ENCODE results near the gene FSD1. TPM values are rescaled to one million over a fixed set of nuclear protein-coding genes. Genes with fewer than 3 reads are reported as not detected.
A peak's percentile ranks its signal among the peaks of the same experiment; 100 is the strongest.

FSD1 gene
- total and polyA plus RNA-seq, 2 experiments from 2014 or later, result 5.8 TPM

- H3F3A ChIP-seq (ENCODE audit: insufficient read depth), result peaks cover 31% of the 10 kb centered on the region
- H2AFZ ChIP-seq, result no peak overlapping the region
- H3K27me3 ChIP-seq (replicated peaks; ENCODE audit: insufficient read depth), result no peaks in the 10 kb centered on the region
- peaks cover 88% of the 10 kb centered on the region for H3K79me2 ChIP-seq (ENCODE audit: insufficient read depth)
- H3K27ac ChIP-seq, result peak overlapping the region; percentile 46; the same call in 1 of the 2 replicates
- H3K4me2 ChIP-seq (ENCODE audit: unreplicated experiment), result no peak overlapping the region
- peaks cover 10% of the 10 kb centered on the region; the same call in 1 of the 2 replicates for H3K36me3 ChIP-seq (ENCODE audit: low read depth)
- H3K9ac ChIP-seq, result 0 out of 2 replicates have a peak overlapping the region, but pooled peaks have one; percentile 49
- no peaks in the 10 kb centered on the region for H4K20me1 ChIP-seq (ENCODE audit: insufficient read depth)
- in situ Hi-C loops (cut with MboI), result no loop called here
- DNase-seq, result no peak
- no peaks in the 10 kb centered on the region for H3K9me2 ChIP-seq (ENCODE audit: insufficient read depth)
- H3K4me3 ChIP-seq, result no peak overlapping the region
- no peaks in the 10 kb centered on the region for H3K9me3 ChIP-seq (ENCODE audit: low read depth)
- 77 to 79% methylated on average over 20 of the region's 21 CpGs for WGBS, 2 experiments (ENCODE audit: low coverage in 1 of 2, low lambda C conversion rate in 2 of 2, missing lambda C conversion rate in 2 of 2)
- TF ChIP-seq EZH2 (IDR thresholded peaks at IDR 0.05; ENCODE audit: insufficient read depth, poor library complexity, severe bottlenecking) (no peak), EZH2phosphoT487 (IDR thresholded peaks at IDR 0.05; ENCODE audit: insufficient read depth, low read depth) (no peak)
- peaks cover 62% of the 10 kb centered on the region for H3K4me1 ChIP-seq (ENCODE audit: insufficient read depth)
Observed at GRCh38 chr19:4369888-4370260, 65.5 kb downstream of the FSD1 start.

- H3K27ac ChIP-seq, result peak overlapping the region; percentile 97
- no peak overlapping the region for H3K4me3 ChIP-seq
- peaks cover 37% of the 10 kb centered on the region for H3F3A ChIP-seq (ENCODE audit: insufficient read depth)
- H3K79me2 ChIP-seq (ENCODE audit: insufficient read depth), result peaks cover 88% of the 10 kb centered on the region
- in situ Hi-C loops (cut with MboI), result no loop called here
- no peaks in the 10 kb centered on the region for H4K20me1 ChIP-seq (ENCODE audit: insufficient read depth)
- no peak overlapping the region for H2AFZ ChIP-seq
- no peaks in the 10 kb centered on the region for H3K27me3 ChIP-seq (replicated peaks; ENCODE audit: insufficient read depth)
- TF ChIP-seq EZH2 (IDR thresholded peaks at IDR 0.05; ENCODE audit: insufficient read depth, poor library complexity, severe bottlenecking) (no peak), EZH2phosphoT487 (IDR thresholded peaks at IDR 0.05; ENCODE audit: insufficient read depth, low read depth) (no peak)
- DNase-seq, result no peak
- no peaks in the 10 kb centered on the region for H3K9me3 ChIP-seq (ENCODE audit: low read depth)
- peak overlapping the region; percentile 6; the same call in 1 of the 2 replicates for H3K9ac ChIP-seq
- WGBS, 2 experiments (ENCODE audit: low coverage in 1 of 2, low lambda C conversion rate in 2 of 2, missing lambda C conversion rate in 2 of 2), result 79 to 80% methylated on average over 15 of the region's 15 CpGs
- H3K4me1 ChIP-seq (ENCODE audit: insufficient read depth), result peaks cover 69% of the 10 kb centered on the region
- no peaks in the 10 kb centered on the region for H3K9me2 ChIP-seq (ENCODE audit: insufficient read depth)
- H3K36me3 ChIP-seq (ENCODE audit: low read depth), result peaks cover 5% of the 10 kb centered on the region; the same call in 1 of the 2 replicates
- H3K4me2 ChIP-seq (ENCODE audit: unreplicated experiment), result no peak overlapping the region
Observed at GRCh38 chr19:4370418-4371041, 66.1 kb downstream of the FSD1 start.

GRCh38 chr19:4371247-4372164 is 67.1 kb downstream of the FSD1 start:
- no peaks in the 10 kb centered on the region for H3K9me2 ChIP-seq (ENCODE audit: insufficient read depth)
- DNase-seq, result no peak
- H3K9ac ChIP-seq, result peak overlapping the region; percentile 6; the same call in 1 of the 2 replicates
- peak overlapping the region; percentile 97 for H3K27ac ChIP-seq
- no peaks in the 10 kb centered on the region for H4K20me1 ChIP-seq (ENCODE audit: insufficient read depth)
- 77 to 78% methylated on average over 29 to 31 of the region's 31 CpGs for WGBS, 2 experiments (ENCODE audit: low coverage in 1 of 2, low lambda C conversion rate in 2 of 2, missing lambda C conversion rate in 2 of 2)
- H3K4me2 ChIP-seq (ENCODE audit: unreplicated experiment), result no peak overlapping the region
- no peaks in the 10 kb centered on the region for H3K27me3 ChIP-seq (replicated peaks; ENCODE audit: insufficient read depth)
- H3K4me3 ChIP-seq, result no peak overlapping the region
- no peaks in the 10 kb centered on the region for H3K36me3 ChIP-seq (ENCODE audit: low read depth)
- H3K9me3 ChIP-seq (ENCODE audit: low read depth), result no peaks in the 10 kb centered on the region
- in situ Hi-C loops (cut with MboI), result no loop called here
- no peak for TF ChIP-seq EZH2 (IDR thresholded peaks at IDR 0.05; ENCODE audit: insufficient read depth, poor library complexity, severe bottlenecking)
- TF ChIP-seq EZH2phosphoT487 (IDR thresholded peaks at IDR 0.05; ENCODE audit: insufficient read depth, low read depth), result no peak
- peaks cover 88% of the 10 kb centered on the region for H3K79me2 ChIP-seq (ENCODE audit: insufficient read depth)
- H3F3A ChIP-seq (ENCODE audit: insufficient read depth), result peaks cover 47% of the 10 kb centered on the region
- no peak overlapping the region for H2AFZ ChIP-seq
- peaks cover 79% of the 10 kb centered on the region for H3K4me1 ChIP-seq (ENCODE audit: insufficient read depth)

- H3K27ac ChIP-seq, result peak overlapping the region; percentile 97
- in situ Hi-C loops (cut with MboI), result no loop called here
- 87 to 90% methylated on average over 21 to 22 of the region's 22 CpGs for WGBS, 2 experiments (ENCODE audit: low coverage in 1 of 2, low lambda C conversion rate in 2 of 2, missing lambda C conversion rate in 2 of 2)
- H3K9me3 ChIP-seq (ENCODE audit: low read depth), result no peaks in the 10 kb centered on the region
- peaks cover 87% of the 10 kb centered on the region for H3K4me1 ChIP-seq (ENCODE audit: insufficient read depth)
- no peak overlapping the region for H3K4me2 ChIP-seq (ENCODE audit: unreplicated experiment)
- H3K79me2 ChIP-seq (ENCODE audit: insufficient read depth), result peaks cover 88% of the 10 kb centered on the region
- DNase-seq, result no peak
- no peaks in the 10 kb centered on the region for H4K20me1 ChIP-seq (ENCODE audit: insufficient read depth)
- no peaks in the 10 kb centered on the region for H3K9me2 ChIP-seq (ENCODE audit: insufficient read depth)
- TF ChIP-seq EZH2 (IDR thresholded peaks at IDR 0.05; ENCODE audit: insufficient read depth, poor library complexity, severe bottlenecking), result no peak
- TF ChIP-seq EZH2phosphoT487 (IDR thresholded peaks at IDR 0.05; ENCODE audit: insufficient read depth, low read depth), result no peak
- H2AFZ ChIP-seq, result no peak overlapping the region
- H3F3A ChIP-seq (ENCODE audit: insufficient read depth), result peaks cover 51% of the 10 kb centered on the region
- no peaks in the 10 kb centered on the region for H3K27me3 ChIP-seq (replicated peaks; ENCODE audit: insufficient read depth)
- H3K9ac ChIP-seq, result peak overlapping the region; percentile 86
- no peak overlapping the region for H3K4me3 ChIP-seq
- no peaks in the 10 kb centered on the region for H3K36me3 ChIP-seq (ENCODE audit: low read depth)
Observed at GRCh38 chr19:4372165-4373012, 68.0 kb downstream of the FSD1 start.
